GM11168 (cell line): ENCODE measurements around the gene KCNQ1.
"Not testable (repeated sequence)": the region's sequence is repeated elsewhere in the genome, so short reads cannot be mapped to it uniquely, and the experiment has no call there.

Experiments used
- in situ Hi-C: fragments of 300-500 bp; cut with MboI; formaldehyde crosslinking; loops from one replicate; pipeline ENCODE4 v1.12.0; 2022; ENCODE audit warnings: low sequenced_read_pairs; ENCODE audit not compliant: unreplicated experiment

Gene KCNQ1

GRCh38 chr11:2592559-2593392 lies 148.0 kb downstream of the KCNQ1 start:
- in situ Hi-C loops, result no loop called here

- in situ Hi-C loops, result no loop called here
Measured at GRCh38 chr11:2593393-2593950, 148.7 kb downstream of the KCNQ1 start.

GRCh38 chr11:2594267-2594666 lies 149.5 kb downstream of the KCNQ1 start:
- in situ Hi-C loops, result no loop called here

- in situ Hi-C loops, result no loop called here
Measured at GRCh38 chr11:2595204-2595603, 150.4 kb downstream of the KCNQ1 start.

- in situ Hi-C loops, result no loop called here
Measured at GRCh38 chr11:2599561-2600189, 154.9 kb downstream of the KCNQ1 start.

GRCh38 chr11:2609345-2609744 lies 164.5 kb downstream of the KCNQ1 start:
- in situ Hi-C loops, result no loop called here

- in situ Hi-C loops, result no loop called here
Measured at GRCh38 chr11:2612884-2613571, 168.2 kb downstream of the KCNQ1 start.

GRCh38 chr11:2621894-2622293 lies 177.1 kb downstream of the KCNQ1 start:
- in situ Hi-C loops, result no loop called here

- in situ Hi-C loops, result no loop called here
Measured at GRCh38 chr11:2625183-2625582, 180.4 kb downstream of the KCNQ1 start.

- in situ Hi-C loops, result no loop called here
Measured at GRCh38 chr11:2630679-2631078, 185.9 kb downstream of the KCNQ1 start.

- in situ Hi-C loops, result no loop called here
Measured at GRCh38 chr11:2631161-2631560, 186.4 kb downstream of the KCNQ1 start.

- in situ Hi-C loops, result not testable (repeated sequence)
Measured at GRCh38 chr11:2639763-2640162, 195.0 kb downstream of the KCNQ1 start.

- in situ Hi-C loops, result no loop called here
Measured at GRCh38 chr11:2641623-2642022, 196.8 kb downstream of the KCNQ1 start.

GRCh38 chr11:2643746-2644145 lies 198.9 kb downstream of the KCNQ1 start:
- in situ Hi-C loops, result no loop called here

GRCh38 chr11:2644844-2645778 lies 200.3 kb downstream of the KCNQ1 start:
- in situ Hi-C loops, result no loop called here

- in situ Hi-C loops, result no loop called here
Measured at GRCh38 chr11:2645779-2646118, 200.9 kb downstream of the KCNQ1 start.

- in situ Hi-C loops, result no loop called here
Measured at GRCh38 chr11:2647167-2647566, 202.4 kb downstream of the KCNQ1 start.

GRCh38 chr11:2647953-2648352 lies 203.1 kb downstream of the KCNQ1 start:
- in situ Hi-C loops, result no loop called here

- in situ Hi-C loops, result no loop called here
Measured at GRCh38 chr11:2649400-2649799, 204.6 kb downstream of the KCNQ1 start.

- in situ Hi-C loops, result no loop called here
Measured at GRCh38 chr11:2649848-2650247, 205.0 kb downstream of the KCNQ1 start.
